Fibroblast of the aortic adventitia (primary cell): ENCODE results near the gene SH3RF3. TPM values are rescaled to one million over a fixed set of nuclear protein-coding genes. Genes with fewer than 3 reads are reported as not detected.
"Not testable (repeated sequence)": the region's sequence is repeated elsewhere in the genome, so short reads cannot be mapped to it uniquely, and the experiment has no call there.

Experiments
- DNase-seq: peaks from one replicate; pipeline ENCODE4 v3.0.0-alpha.2; 2010; ENCODE audit warnings: low read depth
- H3K4me3 ChIP-seq: 2 replicates; pipeline ENCODE4 v1.5.1; 2011; ENCODE audit warnings: low read depth, mild to moderate bottlenecking, control low read depth, low read length, moderate library complexity
- CTCF ChIP-seq: IDR thresholded peaks from 2 replicates; pipeline ENCODE4 v1.5.1; 2011; ENCODE audit warnings: mild to moderate bottlenecking, low read length, control low read depth, inconsistent platforms; ENCODE audit not compliant: insufficient read depth
- total RNA-seq: library from RNA; depleted of rRNA; stranded (reverse); fragments of >200 nt; gene quantifications from 2 replicates; pipeline ENCODE4 v1.2.3, GENCODE V29; 2012; ENCODE audit warnings: low replicate concordance

SH3RF3 gene
- total RNA-seq, 1 donor, result 8.4 TPM

- no peak for DNase-seq
- TF ChIP-seq CTCF, result no peak
- no peak overlapping the region for H3K4me3 ChIP-seq
Measured at GRCh38 chr2:109215866-109216265, 86.9 kb downstream of the SH3RF3 start.

DNA sequence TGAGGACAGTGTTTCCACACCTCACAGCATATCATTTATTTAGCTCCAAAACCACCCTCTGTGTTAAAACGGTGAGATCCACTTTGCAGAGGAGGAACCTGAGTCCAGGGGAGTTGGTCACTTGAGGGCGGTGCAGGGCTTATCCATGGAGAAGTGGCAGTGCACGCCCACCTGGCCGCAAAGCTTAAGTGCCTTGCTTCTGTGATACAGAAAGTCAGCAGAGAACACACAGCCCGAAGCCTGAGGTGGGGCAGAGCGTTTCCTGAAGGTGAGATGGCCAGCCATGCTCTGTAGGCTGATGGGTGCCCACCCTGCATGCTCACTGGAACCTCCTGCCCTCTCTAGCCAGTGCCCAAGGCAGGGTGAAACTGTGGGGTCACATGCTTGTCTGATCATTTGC, 87.3 kb downstream of the SH3RF3 start:
- H3K4me3 ChIP-seq, result no peak overlapping the region
- DNase-seq, result no peak
- no peak for TF ChIP-seq CTCF

- DNase-seq, result peak; percentile 35
- H3K4me3 ChIP-seq, result no peak overlapping the region
- no peak for TF ChIP-seq CTCF
Measured at GRCh38 chr2:109217362-109218086, 88.5 kb downstream of the SH3RF3 start.

GRCh38 chr2:109218087-109218791, 89.2 kb downstream of the SH3RF3 start:
- DNase-seq, result peak; percentile 17
- no peak for TF ChIP-seq CTCF
- no peak overlapping the region for H3K4me3 ChIP-seq

DNA sequence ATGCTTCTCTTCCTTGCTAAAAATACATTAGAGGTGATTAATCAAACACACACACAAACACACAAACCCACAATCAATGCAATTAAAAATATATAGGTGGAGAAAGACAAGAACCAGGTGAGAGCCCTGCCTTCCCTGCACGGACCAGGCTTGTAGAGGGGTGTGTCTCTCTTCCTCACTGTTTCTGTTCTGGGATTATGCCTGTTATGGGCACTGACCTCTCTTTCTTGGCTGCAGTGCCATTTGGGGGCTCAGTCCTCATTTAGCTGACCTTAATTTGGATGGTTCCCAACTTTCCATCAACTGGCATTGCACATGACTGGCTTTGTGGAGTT, 89.8 kb downstream of the SH3RF3 start:
- no peak overlapping the region for H3K4me3 ChIP-seq
- DNase-seq, result no peak
- no peak for TF ChIP-seq CTCF

- no peak overlapping the region for H3K4me3 ChIP-seq
- no peak for DNase-seq
- no peak for TF ChIP-seq CTCF
Measured at GRCh38 chr2:109220860-109221259, 91.9 kb downstream of the SH3RF3 start.

- DNase-seq, result not testable (repeated sequence)
Measured at GRCh38 chr2:109221316-109221715, 92.3 kb downstream of the SH3RF3 start.

More at GRCh38 chr2:109221316-109221715, 92.3 kb downstream of the SH3RF3 start:
- H3K4me3 ChIP-seq, result not testable (repeated sequence)
